ENCODE data around the gene PLS1. TPM values are rescaled to one million over a fixed set of nuclear protein-coding genes. Genes with fewer than 3 reads are reported as not detected.

Gene PLS1
- total and polyA plus RNA-seq, 11 donors = 0.80 to 3.7 (median 1.7) TPM

DNA sequence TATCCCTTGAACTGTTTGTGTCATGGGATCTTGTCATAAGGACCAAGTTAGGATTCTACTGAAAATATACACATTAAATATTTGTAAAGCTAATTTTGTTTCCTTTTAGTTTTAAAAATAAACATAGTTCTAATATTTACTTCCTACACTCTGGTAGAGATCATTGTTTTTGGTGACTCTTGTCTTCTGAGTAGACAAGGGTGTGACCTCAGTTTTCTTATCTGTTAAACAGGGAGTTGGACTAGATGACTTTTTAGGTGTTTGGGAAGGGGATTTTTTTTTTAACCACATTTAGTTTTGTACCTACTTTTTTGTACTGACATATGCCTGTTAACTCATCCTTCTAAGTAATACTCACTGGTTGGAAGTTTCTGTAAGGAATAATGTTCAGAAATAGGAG, 30.8 kb downstream of the PLS1 start:
- TF ChIP-seq POLR2A (IDR thresholded peaks at IDR 0.05) = no peak
- TF ChIP-seq, protein P1, sequence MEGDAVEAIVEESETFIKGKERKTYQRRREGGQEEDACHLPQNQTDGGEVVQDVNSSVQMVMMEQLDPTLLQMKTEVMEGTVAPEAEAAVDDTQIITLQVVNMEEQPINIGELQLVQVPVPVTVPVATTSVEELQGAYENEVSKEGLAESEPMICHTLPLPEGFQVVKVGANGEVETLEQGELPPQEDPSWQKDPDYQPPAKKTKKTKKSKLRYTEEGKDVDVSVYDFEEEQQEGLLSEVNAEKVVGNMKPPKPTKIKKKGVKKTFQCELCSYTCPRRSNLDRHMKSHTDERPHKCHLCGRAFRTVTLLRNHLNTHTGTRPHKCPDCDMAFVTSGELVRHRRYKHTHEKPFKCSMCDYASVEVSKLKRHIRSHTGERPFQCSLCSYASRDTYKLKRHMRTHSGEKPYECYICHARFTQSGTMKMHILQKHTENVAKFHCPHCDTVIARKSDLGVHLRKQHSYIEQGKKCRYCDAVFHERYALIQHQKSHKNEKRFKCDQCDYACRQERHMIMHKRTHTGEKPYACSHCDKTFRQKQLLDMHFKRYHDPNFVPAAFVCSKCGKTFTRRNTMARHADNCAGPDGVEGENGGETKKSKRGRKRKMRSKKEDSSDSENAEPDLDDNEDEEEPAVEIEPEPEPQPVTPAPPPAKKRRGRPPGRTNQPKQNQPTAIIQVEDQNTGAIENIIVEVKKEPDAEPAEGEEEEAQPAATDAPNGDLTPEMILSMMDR (IDR thresholded peaks at IDR 0.05) = no peak
- intact Hi-C loops (cut with DNase I) = no loop called here
- ATAC-seq (no peak), DNase-seq (no peak)
- H3K4me3 ChIP-seq = no peak overlapping the region
- no peaks in the 10 kb centered on the region for H3K36me3 ChIP-seq
- no peak overlapping the region for H3K27ac ChIP-seq
- H3K4me1 ChIP-seq = no peaks in the 10 kb centered on the region
- H3K27me3 ChIP-seq = no peaks in the 10 kb centered on the region
- no peaks in the 10 kb centered on the region for H3K9me3 ChIP-seq

DNA sequence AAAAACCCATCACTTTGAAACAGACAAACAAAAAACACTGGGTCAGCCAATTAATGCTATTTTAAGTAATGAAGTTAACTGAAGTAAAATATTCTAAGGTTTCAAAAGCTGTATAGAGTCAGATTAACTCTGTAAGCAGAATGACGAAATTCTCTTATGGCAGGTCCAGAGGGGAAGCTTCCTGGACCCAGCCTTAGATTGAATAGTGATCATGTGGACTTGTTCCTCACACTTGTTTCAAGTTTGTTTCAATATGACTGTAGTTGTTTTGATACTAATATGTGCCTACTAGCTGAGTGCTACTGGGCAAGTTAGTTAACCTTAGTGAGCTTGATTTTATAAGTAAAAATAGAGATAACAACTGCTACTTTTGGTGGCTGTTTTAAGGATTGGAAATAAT, 32.6 kb downstream of the PLS1 start:
- DNase-seq (no peak), ATAC-seq (no peak)
- Histone ChIP-seq H3K4me3 (no peak overlapping the region), H3K36me3 (no peaks in the 10 kb centered on the region), H3K4me1 (no peaks in the 10 kb centered on the region), H3K27ac (no peak overlapping the region), H3K27me3 (no peaks in the 10 kb centered on the region), H3K9me3 (no peaks in the 10 kb centered on the region)
- WGBS, 4 donors = 59 to 92% (median 80%) methylated on average over 1 of the region's 1 CpG
- intact Hi-C loops (cut with DNase I) = no loop called here
- TF ChIP-seq, protein P1 (IDR thresholded peaks at IDR 0.05) = no peak
- no peak for TF ChIP-seq POLR2A (IDR thresholded peaks at IDR 0.05)

DNA sequence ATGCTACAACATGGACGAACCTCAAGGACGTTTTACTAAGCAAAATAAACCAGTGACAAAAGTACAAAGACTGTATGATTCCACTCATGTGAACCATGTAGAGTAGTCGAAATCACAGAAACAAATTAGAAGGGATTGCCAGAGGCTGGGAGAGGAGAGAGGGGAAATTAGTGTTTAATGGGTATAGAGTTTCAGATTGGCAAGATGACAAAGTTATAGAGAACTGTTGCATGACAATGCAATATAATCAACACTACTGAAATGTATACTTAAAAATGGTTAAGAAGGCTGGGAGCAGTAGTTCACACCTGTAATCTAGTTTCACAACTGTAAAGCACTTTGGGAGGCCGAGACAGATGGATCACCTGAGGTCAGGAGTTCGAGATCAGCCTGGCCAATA, 36.9 kb downstream of the PLS1 start:
- ATAC-seq = no peak
- no peak for TF ChIP-seq POLR2A (IDR thresholded peaks at IDR 0.05)
- TF ChIP-seq, protein P1 (IDR thresholded peaks at IDR 0.05) = no peak

DNA sequence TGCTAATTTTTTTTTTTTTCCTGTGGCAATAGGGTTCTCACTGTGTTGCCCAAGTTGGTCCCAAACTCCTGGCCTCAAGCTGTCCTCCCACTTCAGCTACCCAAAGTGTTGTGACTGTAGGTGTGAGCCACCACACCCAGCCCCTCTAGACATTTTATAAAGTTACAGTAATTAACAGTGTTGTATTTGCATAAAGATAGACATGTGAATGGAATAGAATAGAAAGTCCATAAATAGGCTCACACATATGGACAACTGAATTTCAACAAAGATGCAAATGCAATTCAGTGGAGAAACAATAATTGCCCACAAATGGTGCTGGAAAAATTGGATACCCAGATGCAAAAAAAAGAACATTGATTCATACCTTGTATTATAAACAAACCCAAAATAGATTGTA, 39.9 kb downstream of the PLS1 start:
- intact Hi-C loops (cut with DNase I) = no loop called here
- H3K27me3 ChIP-seq = no peaks in the 10 kb centered on the region
- H3K9me3 ChIP-seq = no peaks in the 10 kb centered on the region
- H3K4me1 ChIP-seq = no peaks in the 10 kb centered on the region
- TF ChIP-seq, protein P1 (IDR thresholded peaks at IDR 0.05) = no peak
- TF ChIP-seq POLR2A (IDR thresholded peaks at IDR 0.05) = no peak
- DNase-seq (no peak), ATAC-seq (no peak)
- no peaks in the 10 kb centered on the region for H3K36me3 ChIP-seq
- no peak overlapping the region for H3K4me3 ChIP-seq
- H3K27ac ChIP-seq = no peak overlapping the region

More for the DNA sequence above, 36.9 kb downstream of the PLS1 start:
- Histone ChIP-seq H3K4me1 (no peaks in the 10 kb centered on the region), H3K36me3 (no peaks in the 10 kb centered on the region), H3K27ac (no peak overlapping the region), H3K4me3 (no peak overlapping the region), H3K27me3 (no peaks in the 10 kb centered on the region), H3K9me3 (no peaks in the 10 kb centered on the region)
- intact Hi-C loops (cut with DNase I) = no loop called here
- no peak for DNase-seq
- 62 to 81% (median 67%) methylated on average over 5 of the region's 5 CpGs for WGBS, 4 donors

All from heart left ventricle (tissue), 16 donors.